Measurements from ENCODE around the gene TMCO4.

The TMCO4 gene

DNA sequence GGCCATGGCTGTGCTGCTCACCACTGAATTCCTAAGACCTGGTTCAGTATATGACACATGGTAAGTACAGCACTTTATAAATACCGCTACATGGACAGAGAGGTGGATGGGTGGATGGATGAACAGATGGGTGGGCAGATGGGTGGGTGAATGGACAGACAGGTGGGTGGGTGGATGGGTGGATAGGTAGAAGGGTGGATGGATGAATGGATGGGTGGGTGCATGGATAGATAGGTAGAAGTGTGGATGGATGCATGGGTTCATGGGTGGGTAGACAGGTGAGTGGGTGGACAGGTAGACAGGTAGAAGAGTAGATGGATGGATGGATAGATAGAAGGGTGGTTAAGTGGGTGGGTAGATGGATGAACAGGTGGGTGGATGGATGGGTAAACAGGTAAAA is 54.8 kb downstream of the TMCO4 start:
- no peak for DNase-seq

DNA sequence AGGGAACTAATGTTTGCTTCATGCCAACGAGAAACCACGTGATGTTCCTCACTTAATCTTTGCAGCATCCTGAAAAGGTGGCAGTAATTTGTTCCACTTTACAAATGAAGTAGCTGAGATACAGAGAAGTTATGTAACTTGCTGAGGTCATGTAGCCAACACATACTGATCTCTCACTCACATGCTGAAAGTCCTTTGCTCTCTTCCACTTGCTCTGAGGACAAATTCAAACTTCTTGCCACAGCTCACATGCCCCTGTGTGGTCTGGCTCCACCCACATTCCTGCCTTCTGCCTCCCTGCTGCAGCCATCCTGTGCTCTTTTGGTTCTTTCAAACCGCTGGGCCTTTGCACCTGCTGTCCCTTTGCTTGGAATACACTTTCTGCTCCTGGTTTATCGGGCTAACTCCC is 55.4 kb downstream of the TMCO4 start:
- DNase-seq, result no peak

GRCh38 chr1:19743793-19744192 is 55.9 kb downstream of the TMCO4 start:
- DNase-seq, result no peak

GRCh38 chr1:19743180-19743579 is 56.5 kb downstream of the TMCO4 start:
- DNase-seq, result no peak

GRCh38 chr1:19739628-19740027 is 60.1 kb downstream of the TMCO4 start:
- DNase-seq, result no peak

- DNase-seq, result no peak
Observed at GRCh38 chr1:19738669-19739068, 61.0 kb downstream of the TMCO4 start.

- DNase-seq, result no peak
Observed at GRCh38 chr1:19738076-19738475, 61.6 kb downstream of the TMCO4 start.

GRCh38 chr1:19737104-19737825 is 62.5 kb downstream of the TMCO4 start:
- no peak for DNase-seq

DNA sequence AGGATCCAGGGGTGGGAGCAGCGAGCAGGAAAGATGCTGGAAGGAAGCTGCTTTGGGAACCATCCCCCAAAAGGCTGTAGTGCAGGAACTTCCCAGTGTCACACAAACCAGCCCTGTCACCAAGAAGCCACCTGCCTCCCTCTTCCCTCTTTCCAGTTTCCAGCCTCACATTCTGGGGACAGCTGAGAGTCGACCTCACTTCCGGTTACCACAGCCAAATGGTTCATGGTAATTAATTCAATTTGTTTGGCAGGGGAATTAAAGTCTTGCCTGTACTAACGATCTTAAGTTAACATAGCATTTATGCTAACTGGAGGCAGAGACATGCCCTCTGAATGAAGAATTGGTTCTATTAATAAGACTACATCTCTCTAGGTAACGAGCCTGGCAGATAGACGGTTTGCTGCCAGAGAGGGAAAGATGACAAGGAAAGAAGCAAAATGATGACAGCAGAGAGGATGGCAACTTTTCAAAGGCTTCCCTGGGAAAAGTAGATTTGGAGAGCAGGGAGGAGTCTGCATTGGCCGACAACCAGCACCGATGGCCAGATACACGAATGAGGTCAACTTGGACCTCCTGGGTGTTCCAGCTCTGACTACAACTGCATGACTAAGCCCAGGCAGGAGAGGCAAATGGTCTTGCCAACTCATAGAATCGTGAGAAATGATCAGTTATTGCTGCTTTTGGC is 64.1 kb downstream of the TMCO4 start:
- no peak for DNase-seq

GRCh38 chr1:19734472-19734999 is 65.2 kb downstream of the TMCO4 start:
- DNase-seq, result no peak

GRCh38 chr1:19734056-19734455 is 65.7 kb downstream of the TMCO4 start:
- no peak for DNase-seq

GRCh38 chr1:19733615-19734014 is 66.1 kb downstream of the TMCO4 start:
- no peak for DNase-seq

DNA sequence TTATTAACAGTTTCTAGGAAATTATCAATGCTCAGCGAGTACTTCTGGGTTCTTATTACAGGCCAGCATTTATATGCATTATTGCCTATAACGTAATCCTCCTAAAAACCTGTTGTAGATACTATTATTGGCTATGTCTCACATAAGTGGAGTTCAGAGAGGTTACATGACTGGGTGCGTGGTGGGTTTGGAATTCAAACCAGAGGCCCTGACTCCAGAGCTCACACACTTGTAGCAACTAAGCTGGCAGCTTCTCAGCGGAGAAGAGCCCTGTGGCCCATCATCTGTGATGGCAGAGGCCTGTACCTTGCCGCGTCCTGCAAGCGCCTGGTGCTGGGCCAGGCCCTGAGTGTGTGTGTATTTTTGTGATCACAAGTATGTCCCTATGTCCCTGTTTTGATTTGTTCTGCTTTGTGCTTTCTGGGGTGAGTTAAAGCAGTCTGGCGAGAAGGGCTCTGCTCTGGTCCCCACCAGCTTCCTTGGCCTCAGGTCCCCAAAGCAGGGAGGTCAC is 68.3 kb downstream of the TMCO4 start:
- DNase-seq, result no peak

DNA sequence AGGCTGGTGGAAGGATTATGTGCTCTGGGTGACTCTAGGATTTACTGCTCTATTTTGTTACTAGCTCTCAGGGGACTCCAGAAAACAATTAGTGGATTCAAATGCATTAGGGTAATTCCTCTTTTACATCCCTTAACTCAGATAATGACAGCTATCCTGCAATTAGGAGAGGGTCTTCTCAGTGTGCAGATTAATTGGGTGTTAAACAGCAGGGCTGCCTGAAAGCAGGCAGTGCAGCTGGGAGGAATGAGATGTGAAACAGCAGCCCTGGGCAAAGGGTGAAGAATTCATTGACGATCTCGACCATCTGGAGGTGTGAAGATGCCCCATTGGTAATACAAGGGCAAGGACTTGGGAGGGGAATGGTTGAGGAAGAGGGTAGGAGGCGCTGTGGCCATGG is 68.9 kb downstream of the TMCO4 start:
- DNase-seq, result no peak

- DNase-seq, result no peak
Observed at GRCh38 chr1:19730232-19730631, 69.5 kb downstream of the TMCO4 start.

GRCh38 chr1:19728413-19729145 is 71.1 kb downstream of the TMCO4 start:
- no peak for DNase-seq

- DNase-seq, result no peak
Observed at GRCh38 chr1:19725606-19726005, 74.1 kb downstream of the TMCO4 start.

GRCh38 chr1:19723874-19724273 is 75.8 kb downstream of the TMCO4 start:
- DNase-seq, result no peak

DNA sequence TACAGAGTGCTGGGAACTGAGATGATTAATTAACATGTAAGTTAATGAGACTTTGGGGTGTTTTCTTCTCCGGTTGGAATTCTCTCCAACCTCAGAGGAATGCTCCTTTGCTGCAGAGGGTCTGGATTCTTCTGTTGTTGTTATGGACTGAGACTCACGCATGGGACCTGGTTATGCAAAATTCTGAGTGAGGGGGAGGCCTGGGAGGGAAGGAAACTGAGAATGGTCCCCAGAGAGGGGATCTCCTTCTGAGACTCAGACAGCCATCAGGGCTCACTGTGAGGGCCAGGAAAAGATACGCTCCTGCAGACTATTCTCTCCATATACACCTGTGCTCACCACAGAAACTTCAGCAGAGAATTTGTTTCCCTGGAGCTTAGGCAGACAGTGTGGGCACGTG is 78.7 kb downstream of the TMCO4 start:
- DNase-seq, result no peak

DNA sequence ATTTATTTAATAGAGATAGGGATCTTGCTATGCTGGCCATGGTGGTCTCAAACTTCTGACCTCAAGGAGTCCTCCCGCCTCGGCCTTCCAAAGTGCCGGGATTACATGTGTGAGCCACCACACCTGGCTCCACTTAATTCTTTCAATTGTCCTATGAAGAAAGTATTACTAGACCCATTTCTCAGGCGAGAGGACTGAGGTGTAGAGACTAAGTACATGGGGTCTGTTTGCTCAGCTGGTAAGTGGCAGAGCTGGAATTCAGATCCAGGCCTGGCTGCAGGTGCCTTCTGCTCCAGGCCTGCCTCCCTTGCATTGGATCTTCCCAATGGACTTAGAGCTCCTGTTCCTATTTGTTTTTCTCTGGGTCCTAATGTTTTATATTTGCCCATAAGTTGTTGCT is 79.5 kb downstream of the TMCO4 start:
- DNase-seq, result no peak

GRCh38 chr1:19717467-19717866 is 82.2 kb downstream of the TMCO4 start:
- no peak for DNase-seq

DNA sequence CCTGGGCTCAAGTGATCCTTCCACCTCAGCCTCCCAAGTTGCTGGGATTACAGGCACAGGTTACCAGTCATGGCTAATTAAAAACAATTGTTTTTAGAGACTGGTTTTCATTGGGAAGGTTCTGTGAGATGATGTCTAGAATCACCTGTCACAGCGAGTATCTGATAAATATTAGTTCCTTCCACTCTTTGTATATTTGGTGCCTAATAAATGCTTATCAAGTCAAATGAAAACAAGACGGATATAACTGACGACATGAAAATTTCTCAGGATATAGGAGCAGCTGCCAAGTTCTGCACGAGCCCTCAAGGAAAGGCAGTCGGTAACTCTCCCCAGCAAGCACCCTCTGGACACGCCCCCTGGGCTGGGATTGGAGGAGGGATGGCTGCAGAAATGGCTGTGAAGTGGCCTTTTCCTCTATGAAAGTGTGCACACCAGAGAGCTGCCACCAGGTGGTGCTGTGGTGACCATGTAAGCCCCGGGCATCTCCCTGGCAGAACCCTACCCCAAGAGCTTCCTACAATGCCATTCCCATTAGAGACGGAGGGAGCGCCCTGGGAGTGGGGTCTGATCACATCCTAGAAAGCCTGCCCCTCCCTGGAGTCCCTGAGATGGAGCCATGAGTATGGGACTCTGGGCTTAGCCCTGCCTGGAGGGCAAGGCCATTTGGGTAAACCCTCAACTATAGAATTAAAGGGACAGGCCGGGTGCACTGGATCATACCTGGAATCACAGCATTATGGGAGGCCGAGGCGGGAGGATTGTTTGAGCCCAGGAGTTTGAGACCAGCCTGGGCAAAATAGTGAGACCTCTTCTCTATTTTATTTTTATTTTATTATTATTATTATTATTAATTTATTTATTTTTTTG is 84.1 kb downstream of the TMCO4 start:
- peak; percentile 91 for DNase-seq

DNA sequence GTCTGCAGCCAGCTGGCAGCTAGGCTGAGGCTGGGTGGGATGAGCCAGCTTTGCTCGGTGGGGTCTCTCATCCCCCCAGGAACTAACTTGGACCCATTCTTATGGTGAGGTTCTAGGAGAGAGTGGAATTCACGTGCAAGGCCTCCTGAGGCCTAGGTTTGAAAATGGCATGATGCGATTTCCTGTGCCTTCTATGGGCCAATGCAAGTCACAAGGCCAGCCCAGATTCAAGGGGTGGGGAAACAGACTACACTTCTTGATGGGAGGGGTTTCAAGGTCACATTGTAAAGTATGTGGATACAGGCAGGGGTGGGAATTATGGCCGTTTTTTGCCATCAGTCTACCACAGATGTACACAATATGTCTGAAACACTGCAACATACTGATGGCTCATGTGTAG is 86.8 kb downstream of the TMCO4 start:
- DNase-seq, result no peak
